HEK293 (cell line): ENCODE data around the gene SLC35E1.

Experiments used
- CTCF ChIA-PET: fragments of 350-600 bp; formaldehyde crosslinking; extraction: SDS; loops from one replicate; lab custom pipeline; 2021; ENCODE audit warnings: antibody characterized with exemption; lab: Yijun Ruan, JAX
- POLR2A ChIA-PET: fragments of 300-600 bp; formaldehyde crosslinking; extraction: SDS; loops from one replicate; lab custom pipeline; 2020; ENCODE audit warnings: antibody characterized with exemption, inconsistent platforms; lab: Yijun Ruan, JAX
- H3K27ac ChIP-seq: fragments of 200-500 bp; sonication (Bioruptor generic); 2 replicates; pipeline ENCODE4 v1.5.1; 2014; ENCODE audit warnings: low read depth, low read length, control low read depth, inconsistent platforms; ENCODE audit errors: extremely low read depth
- H3K36me3 ChIP-seq, 2 experiments: fragments of 200-500 bp in 1 of 2; sonication (Bioruptor generic) in 1 of 2; 1 replicate in 1 of 2; 2 replicates in 1 of 2; pipeline ENCODE4 v1.5.1; 2014 to 2017; ENCODE audit warnings: inconsistent platforms in 2 of 2, low read length in 2 of 2; ENCODE audit not compliant: control insufficient read depth in 2 of 2, insufficient read depth in 1 of 2
- H3K4me1 ChIP-seq: fragments of 200-500 bp; sonication (Bioruptor generic); 2 replicates; pipeline ENCODE4 v1.5.1; 2014; ENCODE audit warnings: mild to moderate bottlenecking, low read length, inconsistent platforms; ENCODE audit not compliant: control insufficient read depth, insufficient read depth
- H3K4me3 ChIP-seq: 2 replicates; pipeline ENCODE4 v1.5.1; 2011; ENCODE audit warnings: low read depth, mild to moderate bottlenecking, control low read depth, low read length, moderate library complexity
- H3K9me3 ChIP-seq: fragments of 200-500 bp; sonication (Bioruptor generic); 2 replicates; pipeline ENCODE4 v1.5.1; 2014; ENCODE audit warnings: low read depth, low read length, inconsistent platforms; ENCODE audit not compliant: control insufficient read depth, insufficient read depth
- BCL11A ChIP-seq: fragments of 450-650 bp; formaldehyde crosslinking; IDR thresholded peaks from 2 replicates; pipeline ENCODE4 v1.5.1; 2016; ENCODE audit warnings: low read depth, missing biosample characterization, missing genetic modification characterization
- FEZF1 ChIP-seq: fragments of 450-650 bp; formaldehyde crosslinking; IDR thresholded peaks from 2 replicates; pipeline ENCODE4 v1.5.1; 2016; ENCODE audit warnings: missing biosample characterization, missing genetic modification characterization
- HOXA7 ChIP-seq: sonication (generic); formaldehyde crosslinking; IDR thresholded peaks from 2 replicates; pipeline ENCODE4 v1.8.1; 2022; ENCODE audit warnings: missing genetic modification reagents, borderline replicate concordance
- KLF7 ChIP-seq: fragments of 450-650 bp; formaldehyde crosslinking; IDR thresholded peaks from 2 replicates; pipeline ENCODE4 v1.5.1; 2016; ENCODE audit warnings: missing biosample characterization, missing genetic modification characterization, borderline replicate concordance
- SETDB1 ChIP-seq: IDR thresholded peaks from one replicate; pipeline ENCODE4 v1.6.1; 2017; ENCODE audit warnings: mild to moderate bottlenecking, low read length, moderate library complexity, mixed read lengths; ENCODE audit not compliant: insufficient read length
- WT1 ChIP-seq: fragments of 450-650 bp; formaldehyde crosslinking; IDR thresholded peaks from 2 replicates; pipeline ENCODE4 v1.5.1; 2016; ENCODE audit warnings: missing biosample characterization, missing genetic modification characterization
- YY2 ChIP-seq: fragments of 450-650 bp; formaldehyde crosslinking; IDR thresholded peaks from 2 replicates; pipeline ENCODE4 v1.5.1; 2016; ENCODE audit warnings: missing biosample characterization, missing genetic modification characterization
- ZBTB17 ChIP-seq: fragments of 450-650 bp; formaldehyde crosslinking; IDR thresholded peaks from 2 replicates; pipeline ENCODE4 v1.5.1; 2016; ENCODE audit warnings: missing biosample characterization, missing genetic modification characterization
- ZBTB48 ChIP-seq: fragments of 450-650 bp; formaldehyde crosslinking; IDR thresholded peaks from 2 replicates; pipeline ENCODE4 v1.5.1; 2016; ENCODE audit warnings: missing biosample characterization, missing genetic modification characterization
- ZEB2 ChIP-seq: fragments of 450-650 bp; formaldehyde crosslinking; IDR thresholded peaks from 2 replicates; pipeline ENCODE4 v1.5.1; 2016; ENCODE audit warnings: missing biosample characterization, missing genetic modification characterization
- ZFHX2 ChIP-seq: fragments of 450-650 bp; formaldehyde crosslinking; conservative IDR thresholded peaks from 2 replicates; pipeline ENCODE4 v1.5.1; 2016; ENCODE audit warnings: missing biosample characterization, missing genetic modification characterization
- ZNF146 ChIP-seq: fragments of 450-650 bp; formaldehyde crosslinking; IDR thresholded peaks from 2 replicates; pipeline ENCODE4 v1.5.1; 2016; ENCODE audit warnings: missing biosample characterization, missing genetic modification characterization
- ZNF157 ChIP-seq: fragments of 450-650 bp; formaldehyde crosslinking; IDR thresholded peaks from 2 replicates; pipeline ENCODE4 v1.5.1; 2016; ENCODE audit warnings: missing biosample characterization, missing genetic modification characterization
- ZNF221 ChIP-seq: fragments of 450-650 bp; formaldehyde crosslinking; IDR thresholded peaks from 2 replicates; pipeline ENCODE4 v1.5.1; 2017; ENCODE audit warnings: missing biosample characterization, missing genetic modification characterization, borderline replicate concordance
- ZNF239 ChIP-seq: fragments of 450-650 bp; formaldehyde crosslinking; IDR thresholded peaks from 2 replicates; pipeline ENCODE4 v1.5.1; 2016; ENCODE audit warnings: missing biosample characterization, missing genetic modification characterization
- ZNF248 ChIP-seq: fragments of 450-650 bp; formaldehyde crosslinking; IDR thresholded peaks from 2 replicates; pipeline ENCODE4 v1.5.1; 2017; ENCODE audit warnings: missing biosample characterization, missing genetic modification characterization
- ZNF311 ChIP-seq: fragments of 450-650 bp; formaldehyde crosslinking; IDR thresholded peaks from 2 replicates; pipeline ENCODE4 v1.5.1; 2017; ENCODE audit warnings: missing biosample characterization, missing genetic modification characterization, borderline replicate concordance
- ZNF354C ChIP-seq: fragments of 450-650 bp; formaldehyde crosslinking; IDR thresholded peaks from 2 replicates; pipeline ENCODE4 v1.5.1; 2016; ENCODE audit warnings: missing biosample characterization, missing genetic modification characterization, low read depth, borderline replicate concordance
- ZNF404 ChIP-seq: fragments of 450-650 bp; formaldehyde crosslinking; IDR thresholded peaks from 2 replicates; pipeline ENCODE4 v1.5.1; 2017; ENCODE audit warnings: missing biosample characterization, missing genetic modification characterization
- ZNF416 ChIP-seq: fragments of 450-650 bp; formaldehyde crosslinking; IDR thresholded peaks from 2 replicates; pipeline ENCODE4 v1.5.1; 2016; ENCODE audit warnings: missing biosample characterization, missing genetic modification characterization
- ZNF426 ChIP-seq: fragments of 450-650 bp; formaldehyde crosslinking; IDR thresholded peaks from 2 replicates; pipeline ENCODE4 v1.5.1; 2017; ENCODE audit warnings: missing biosample characterization, missing genetic modification characterization, mild to moderate bottlenecking, inconsistent platforms, moderate library complexity
- ZNF433 ChIP-seq: fragments of 450-650 bp; formaldehyde crosslinking; IDR thresholded peaks from 2 replicates; pipeline ENCODE4 v1.5.1; 2016; ENCODE audit warnings: missing biosample characterization, missing genetic modification characterization, low read depth
- ZNF473 ChIP-seq: fragments of 450-650 bp; formaldehyde crosslinking; IDR thresholded peaks from 2 replicates; pipeline ENCODE4 v1.5.1; 2017; ENCODE audit warnings: missing biosample characterization, missing genetic modification characterization
- ZNF510 ChIP-seq: fragments of 450-650 bp; formaldehyde crosslinking; IDR thresholded peaks from 2 replicates; pipeline ENCODE4 v1.5.1; 2018; ENCODE audit warnings: mild to moderate bottlenecking, missing genetic modification characterization, missing biosample characterization; ENCODE audit not compliant: insufficient replicate concordance
- ZNF521 ChIP-seq: fragments of 450-650 bp; formaldehyde crosslinking; IDR thresholded peaks from 2 replicates; pipeline ENCODE4 v1.5.1; 2017; ENCODE audit warnings: missing biosample characterization, mild to moderate bottlenecking, missing genetic modification characterization
- ZNF561 ChIP-seq: fragments of 450-650 bp; IDR thresholded peaks from 2 replicates; pipeline ENCODE4 v1.5.1; 2018; ENCODE audit warnings: missing biosample characterization, missing genetic modification characterization, borderline replicate concordance
- ZNF600 ChIP-seq: fragments of 450-650 bp; formaldehyde crosslinking; IDR thresholded peaks from 2 replicates; pipeline ENCODE4 v1.5.1; 2016; ENCODE audit warnings: missing biosample characterization, missing genetic modification characterization
- ZNF610 ChIP-seq: fragments of 450-650 bp; formaldehyde crosslinking; IDR thresholded peaks from 2 replicates; pipeline ENCODE4 v1.5.1; 2016; ENCODE audit warnings: missing biosample characterization, missing genetic modification characterization, borderline replicate concordance
- ZNF626 ChIP-seq: fragments of 450-650 bp; sonication (Bioruptor Pico); formaldehyde crosslinking; IDR thresholded peaks from 2 replicates; pipeline ENCODE4 v1.5.1; 2018; ENCODE audit warnings: missing biosample characterization, missing genetic modification characterization, inconsistent platforms
- ZNF76 ChIP-seq: fragments of 450-650 bp; formaldehyde crosslinking; IDR thresholded peaks from 2 replicates; pipeline ENCODE4; 2016; ENCODE audit warnings: low read depth, missing biosample characterization, missing genetic modification characterization, borderline replicate concordance
- ZNF776 ChIP-seq: fragments of 450-650 bp; formaldehyde crosslinking; IDR thresholded peaks from 2 replicates; pipeline ENCODE4 v1.5.0; 2017; ENCODE audit warnings: missing biosample characterization, missing genetic modification characterization, borderline replicate concordance
- ZXDB ChIP-seq: fragments of 450-650 bp; formaldehyde crosslinking; IDR thresholded peaks from 2 replicates; pipeline ENCODE4 v1.5.1; 2016; ENCODE audit warnings: missing biosample characterization, missing genetic modification characterization
- TF ChIP-seq, protein P1 (sequence below): fragments of 450-650 bp; formaldehyde crosslinking; IDR thresholded peaks from 2 replicates; pipeline ENCODE4 v1.5.1; 2017; ENCODE audit warnings: missing biosample characterization, missing genetic modification characterization
- TF ChIP-seq, protein P2 (sequence below): fragments of 450-650 bp; formaldehyde crosslinking; IDR thresholded peaks from 2 replicates; pipeline ENCODE4 v1.5.1; 2016; ENCODE audit warnings: missing biosample characterization, missing genetic modification characterization

Gene SLC35E1

DNA sequence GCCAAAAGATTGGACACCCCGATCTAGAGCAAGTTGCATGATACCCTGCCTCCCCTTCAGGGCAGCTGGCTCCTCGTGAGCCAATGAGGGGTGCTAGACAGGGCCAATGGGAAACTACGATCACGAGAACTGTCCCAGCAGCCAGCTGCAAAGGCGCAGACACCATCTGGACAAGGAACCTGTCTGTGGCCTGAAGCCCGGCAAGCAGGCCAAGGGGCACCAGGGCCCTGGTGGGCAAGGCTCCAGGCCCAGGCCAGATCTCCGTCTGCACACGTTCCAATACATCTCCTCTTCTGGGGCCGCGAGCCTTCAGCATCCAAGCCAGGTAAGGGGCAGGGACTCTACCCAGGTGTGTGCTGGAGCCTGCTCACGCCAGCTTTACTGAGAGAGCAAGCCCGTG, 35.6 kb upstream of the SLC35E1 start:
- no peak overlapping the region for H3K4me3 ChIP-seq
- H3K9me3 ChIP-seq, result no peaks in the 10 kb centered on the region
- POLR2A ChIA-PET, result no interaction called here
- CTCF ChIA-PET, result no interaction called here
- TF ChIP-seq ZNF416 (tag by site-specific recombination) (no peak), ZNF311 (tag by site-specific recombination) (no peak), ZNF221 (no peak), BCL11A (tag by site-specific recombination) (no peak), ZFHX2 (tag by site-specific recombination) (no peak), ZXDB (tag by site-specific recombination) (no peak), ZNF626 (tag by site-specific recombination) (no peak), WT1 (tag by site-specific recombination) (no peak), ZNF354C (tag by site-specific recombination) (no peak), ZNF76 (tag by site-specific recombination) (no peak), ZNF600 (tag by site-specific recombination) (no peak), ZBTB48 (no peak), ZNF610 (tag by site-specific recombination) (no peak), ZNF521 (tag by site-specific recombination) (no peak), ZNF146 (tag by site-specific recombination) (no peak), ZNF404 (tag by site-specific recombination) (no peak), ZEB2 (tag by site-specific recombination) (no peak), ZNF426 (tag by site-specific recombination) (no peak), SETDB1 (no peak)
- TF ChIP-seq, protein P1, sequence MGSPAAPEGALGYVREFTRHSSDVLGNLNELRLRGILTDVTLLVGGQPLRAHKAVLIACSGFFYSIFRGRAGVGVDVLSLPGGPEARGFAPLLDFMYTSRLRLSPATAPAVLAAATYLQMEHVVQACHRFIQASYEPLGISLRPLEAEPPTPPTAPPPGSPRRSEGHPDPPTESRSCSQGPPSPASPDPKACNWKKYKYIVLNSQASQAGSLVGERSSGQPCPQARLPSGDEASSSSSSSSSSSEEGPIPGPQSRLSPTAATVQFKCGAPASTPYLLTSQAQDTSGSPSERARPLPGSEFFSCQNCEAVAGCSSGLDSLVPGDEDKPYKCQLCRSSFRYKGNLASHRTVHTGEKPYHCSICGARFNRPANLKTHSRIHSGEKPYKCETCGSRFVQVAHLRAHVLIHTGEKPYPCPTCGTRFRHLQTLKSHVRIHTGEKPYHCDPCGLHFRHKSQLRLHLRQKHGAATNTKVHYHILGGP (tag by site-specific recombination), result no peak
- H3K4me1 ChIP-seq, result peaks cover 22% of the 10 kb centered on the region
- peak overlapping the region; percentile 37; the same call in 1 of the 2 replicates for H3K27ac ChIP-seq
- no peaks in the 10 kb centered on the region for H3K36me3 ChIP-seq

DNA sequence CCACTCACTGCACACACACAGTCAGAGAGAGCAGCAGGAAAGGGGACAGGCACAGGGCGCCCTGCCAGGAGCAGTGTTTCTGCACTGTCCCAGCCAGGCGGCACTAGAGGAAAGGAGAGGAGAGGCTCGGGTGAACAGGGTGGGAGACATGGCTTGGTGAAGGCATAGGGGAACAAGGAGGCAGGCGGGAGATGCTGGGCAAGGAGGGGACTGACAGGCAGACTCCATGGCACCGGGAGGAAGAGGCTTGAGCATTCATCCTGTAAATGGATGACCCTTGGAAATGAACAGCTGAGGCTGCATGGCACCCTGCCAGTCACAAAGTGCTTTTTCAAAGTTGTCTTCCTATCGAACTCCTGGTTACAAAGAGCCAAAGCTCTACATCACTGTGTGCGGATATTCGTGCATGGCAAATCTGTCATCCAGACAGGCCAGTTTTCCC, 33.4 kb upstream of the SLC35E1 start:
- H3K9me3 ChIP-seq, result no peaks in the 10 kb centered on the region
- peaks cover 22% of the 10 kb centered on the region for H3K4me1 ChIP-seq
- ChIA-PET POLR2A (no interaction called here), CTCF (no interaction called here)
- H3K4me3 ChIP-seq, result no peak overlapping the region
- no peak overlapping the region for H3K27ac ChIP-seq
- H3K36me3 ChIP-seq, result no peaks in the 10 kb centered on the region
- 0 out of 2 replicates have a peak, but pooled peaks have one; percentile 27 for TF ChIP-seq ZBTB17
- TF ChIP-seq HOXA7 (CRISPR knock-in tag), result no peak
- peak; percentile 62 for TF ChIP-seq FEZF1 (tag by site-specific recombination)
- TF ChIP-seq, all 188 proteins: peak for 2

DNA sequence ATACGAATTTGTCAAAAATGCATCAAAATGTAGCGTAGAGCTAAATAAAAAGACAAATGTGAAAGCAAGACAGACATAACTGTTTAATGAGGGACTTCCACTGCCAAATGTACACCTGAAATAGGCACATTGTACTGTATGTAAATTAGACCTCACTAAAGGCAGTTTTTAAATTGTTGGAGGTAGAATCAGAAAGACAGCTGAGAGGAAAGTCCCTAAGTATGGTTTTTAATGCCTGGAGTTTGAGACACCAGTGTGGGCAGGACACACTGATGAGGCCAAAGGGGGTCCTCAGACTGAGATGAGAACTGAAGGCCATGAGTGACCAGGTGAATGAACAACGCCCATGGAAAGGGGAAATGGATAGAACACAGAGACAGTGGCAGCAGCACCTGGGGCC, 32.9 kb upstream of the SLC35E1 start:
- no peak overlapping the region for H3K4me3 ChIP-seq
- H3K9me3 ChIP-seq, result no peaks in the 10 kb centered on the region
- no peak for TF ChIP-seq ZNF561 (tag by site-specific recombination)
- TF ChIP-seq, protein P2, sequence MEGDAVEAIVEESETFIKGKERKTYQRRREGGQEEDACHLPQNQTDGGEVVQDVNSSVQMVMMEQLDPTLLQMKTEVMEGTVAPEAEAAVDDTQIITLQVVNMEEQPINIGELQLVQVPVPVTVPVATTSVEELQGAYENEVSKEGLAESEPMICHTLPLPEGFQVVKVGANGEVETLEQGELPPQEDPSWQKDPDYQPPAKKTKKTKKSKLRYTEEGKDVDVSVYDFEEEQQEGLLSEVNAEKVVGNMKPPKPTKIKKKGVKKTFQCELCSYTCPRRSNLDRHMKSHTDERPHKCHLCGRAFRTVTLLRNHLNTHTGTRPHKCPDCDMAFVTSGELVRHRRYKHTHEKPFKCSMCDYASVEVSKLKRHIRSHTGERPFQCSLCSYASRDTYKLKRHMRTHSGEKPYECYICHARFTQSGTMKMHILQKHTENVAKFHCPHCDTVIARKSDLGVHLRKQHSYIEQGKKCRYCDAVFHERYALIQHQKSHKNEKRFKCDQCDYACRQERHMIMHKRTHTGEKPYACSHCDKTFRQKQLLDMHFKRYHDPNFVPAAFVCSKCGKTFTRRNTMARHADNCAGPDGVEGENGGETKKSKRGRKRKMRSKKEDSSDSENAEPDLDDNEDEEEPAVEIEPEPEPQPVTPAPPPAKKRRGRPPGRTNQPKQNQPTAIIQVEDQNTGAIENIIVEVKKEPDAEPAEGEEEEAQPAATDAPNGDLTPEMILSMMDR (tag by site-specific recombination), result no peak
- TF ChIP-seq ZNF248 (tag by site-specific recombination), result no peak
- TF ChIP-seq YY2 (tag by site-specific recombination), result no peak
- no peak for TF ChIP-seq ZNF776
- TF ChIP-seq ZNF521 (tag by site-specific recombination), result no peak
- no peak for TF ChIP-seq ZNF510
- TF ChIP-seq KLF7 (tag by site-specific recombination), result no peak
- no peak for TF ChIP-seq ZNF239 (tag by site-specific recombination)
- TF ChIP-seq ZNF433 (tag by site-specific recombination), result no peak
- no peak for TF ChIP-seq ZNF157 (tag by site-specific recombination)
- TF ChIP-seq ZNF473, result no peak

More for the DNA sequence above, 32.9 kb upstream of the SLC35E1 start:
- H3K36me3 ChIP-seq, result no peaks in the 10 kb centered on the region
- POLR2A ChIA-PET, result no interaction called here
- peaks cover 22% of the 10 kb centered on the region for H3K4me1 ChIP-seq
- no peak overlapping the region for H3K27ac ChIP-seq
- CTCF ChIA-PET, result no interaction called here
